Mucosa of stomach (tissue), 1 donor: ENCODE data around the gene RHOBTB3.

Experiments used
- H3K27me3 ChIP-seq: one replicate; pipeline ENCODE4 v1.7.0; 2013; ENCODE audit warnings: mild to moderate bottlenecking, low read length; ENCODE audit not compliant: control insufficient read depth, insufficient read depth
- H3K36me3 ChIP-seq: one replicate; pipeline ENCODE4 v1.7.0; 2013; ENCODE audit warnings: low read length; ENCODE audit not compliant: control insufficient read depth, insufficient read depth
- H3K4me1 ChIP-seq: one replicate; pipeline ENCODE4 v1.7.0; 2013; ENCODE audit warnings: mild to moderate bottlenecking, low read length; ENCODE audit not compliant: control insufficient read depth, insufficient read depth
- H3K4me3 ChIP-seq: one replicate; pipeline ENCODE4 v1.7.0; 2013; ENCODE audit warnings: low read length
- H3K9ac ChIP-seq: one replicate; pipeline ENCODE4 v1.7.0; 2013; ENCODE audit warnings: mild to moderate bottlenecking, low read length, moderate library complexity
- H3K9me3 ChIP-seq: one replicate; pipeline ENCODE4 v1.7.0; 2013; ENCODE audit warnings: mild to moderate bottlenecking, low read length, moderate library complexity; ENCODE audit not compliant: control insufficient read depth
- donor health status: Pancreatic carcinoma.

The RHOBTB3 gene

DNA sequence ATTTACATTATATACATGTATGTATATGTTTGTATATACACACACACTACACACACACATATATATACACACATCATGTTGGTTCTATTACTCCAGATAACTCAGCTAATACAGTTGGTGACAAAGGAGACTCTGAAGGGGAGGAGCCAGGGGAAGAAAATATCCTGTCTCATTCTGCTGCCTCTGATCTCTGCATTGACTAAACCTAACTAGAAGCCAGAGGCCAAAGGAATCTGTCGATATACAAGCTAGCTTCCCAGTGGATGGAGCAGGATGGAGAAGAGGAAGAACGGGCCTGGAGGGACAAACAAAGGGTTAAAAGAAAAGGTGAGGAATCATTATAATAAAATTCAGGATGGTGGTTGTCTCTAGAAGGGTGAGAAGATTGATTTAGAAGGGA, 13.7 kb upstream of the RHOBTB3 start:
- Histone ChIP-seq H3K27me3 (no peaks in the 10 kb centered on the region), H3K4me1 (no peaks in the 10 kb centered on the region), H3K9me3 (no peaks in the 10 kb centered on the region), H3K36me3 (no peaks in the 10 kb centered on the region), H3K9ac (no peak overlapping the region), H3K4me3 (no peak overlapping the region)

DNA sequence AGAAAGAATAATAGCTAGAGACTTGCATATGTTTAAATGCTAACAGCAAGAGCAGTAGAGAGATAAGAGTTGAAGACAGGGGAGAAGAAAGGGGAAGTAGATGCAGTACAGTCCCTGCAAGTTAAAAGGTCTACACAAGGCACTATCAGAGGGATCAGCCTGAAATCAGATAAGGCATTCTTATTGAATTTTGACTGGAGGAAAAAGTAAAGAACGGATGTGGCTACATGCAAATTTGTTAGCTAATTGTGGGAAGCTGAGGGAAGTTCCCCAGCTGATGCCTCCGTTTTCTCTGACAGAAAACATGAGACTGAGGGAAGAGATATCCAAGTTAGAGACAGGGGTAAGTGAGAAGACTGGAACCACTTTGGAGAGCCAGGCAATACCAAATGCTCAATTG, 12.9 kb upstream of the RHOBTB3 start:
- no peak overlapping the region for H3K4me3 ChIP-seq
- H3K9ac ChIP-seq, result no peak overlapping the region
- H3K36me3 ChIP-seq, result no peaks in the 10 kb centered on the region
- H3K27me3 ChIP-seq, result no peaks in the 10 kb centered on the region
- no peaks in the 10 kb centered on the region for H3K4me1 ChIP-seq
- H3K9me3 ChIP-seq, result no peaks in the 10 kb centered on the region

DNA sequence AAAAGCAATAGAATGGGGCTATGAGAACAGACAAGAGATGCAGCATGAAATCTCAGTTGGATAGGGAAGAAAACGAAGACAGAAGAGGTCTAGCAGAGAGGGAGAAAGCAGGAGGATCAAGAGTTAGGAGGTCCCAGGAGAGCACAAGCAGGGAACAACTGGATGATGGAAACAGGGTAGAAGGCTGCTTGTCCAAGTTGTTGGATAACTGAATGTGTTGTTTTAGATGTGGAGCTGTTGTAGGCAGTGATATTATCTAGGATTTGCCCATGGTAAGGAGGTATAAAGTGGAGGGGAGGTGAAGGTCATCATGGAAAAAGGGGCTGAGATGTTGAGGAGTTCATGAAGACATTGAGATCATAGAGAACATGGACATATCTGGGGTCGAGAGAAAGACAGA, 12.4 kb upstream of the RHOBTB3 start:
- Histone ChIP-seq H3K36me3 (no peaks in the 10 kb centered on the region), H3K9ac (no peak overlapping the region), H3K4me1 (no peaks in the 10 kb centered on the region), H3K4me3 (no peak overlapping the region), H3K9me3 (no peaks in the 10 kb centered on the region), H3K27me3 (no peaks in the 10 kb centered on the region)

DNA sequence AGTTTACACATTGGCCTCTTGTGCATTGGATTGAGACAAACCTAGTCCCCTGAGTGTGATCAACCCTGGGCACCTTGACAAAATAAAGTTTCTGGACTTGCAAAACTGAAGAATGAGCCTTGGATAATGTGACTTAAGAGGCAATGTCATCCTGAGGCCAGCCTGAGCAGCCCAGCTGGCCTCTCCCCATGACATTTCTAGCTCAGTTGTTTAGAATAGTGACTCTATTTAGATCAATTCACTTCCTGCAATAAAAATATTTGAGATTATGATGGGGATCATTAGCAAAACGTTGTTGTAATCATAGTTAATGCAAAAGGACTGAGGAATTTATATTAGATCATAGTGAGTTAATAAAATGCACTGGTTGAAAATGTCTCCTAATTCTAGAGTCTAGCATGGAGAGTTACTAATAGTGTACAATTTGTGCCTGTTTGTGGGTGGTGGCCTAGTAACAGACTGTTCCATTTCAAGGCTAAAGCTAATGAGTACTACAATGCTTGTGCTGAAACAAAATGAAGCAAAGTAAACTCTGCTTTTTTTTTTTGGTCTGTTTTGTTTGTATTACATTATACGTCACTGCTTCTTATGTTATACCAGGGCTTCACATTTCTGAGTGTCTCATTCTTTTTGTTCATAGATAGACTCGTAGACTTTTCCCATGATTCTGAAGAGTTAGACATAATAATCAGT, 10.9 kb upstream of the RHOBTB3 start:
- Histone ChIP-seq H3K9ac (no peak overlapping the region), H3K9me3 (no peaks in the 10 kb centered on the region), H3K27me3 (no peaks in the 10 kb centered on the region), H3K4me3 (no peak overlapping the region), H3K4me1 (no peaks in the 10 kb centered on the region), H3K36me3 (no peaks in the 10 kb centered on the region)

DNA sequence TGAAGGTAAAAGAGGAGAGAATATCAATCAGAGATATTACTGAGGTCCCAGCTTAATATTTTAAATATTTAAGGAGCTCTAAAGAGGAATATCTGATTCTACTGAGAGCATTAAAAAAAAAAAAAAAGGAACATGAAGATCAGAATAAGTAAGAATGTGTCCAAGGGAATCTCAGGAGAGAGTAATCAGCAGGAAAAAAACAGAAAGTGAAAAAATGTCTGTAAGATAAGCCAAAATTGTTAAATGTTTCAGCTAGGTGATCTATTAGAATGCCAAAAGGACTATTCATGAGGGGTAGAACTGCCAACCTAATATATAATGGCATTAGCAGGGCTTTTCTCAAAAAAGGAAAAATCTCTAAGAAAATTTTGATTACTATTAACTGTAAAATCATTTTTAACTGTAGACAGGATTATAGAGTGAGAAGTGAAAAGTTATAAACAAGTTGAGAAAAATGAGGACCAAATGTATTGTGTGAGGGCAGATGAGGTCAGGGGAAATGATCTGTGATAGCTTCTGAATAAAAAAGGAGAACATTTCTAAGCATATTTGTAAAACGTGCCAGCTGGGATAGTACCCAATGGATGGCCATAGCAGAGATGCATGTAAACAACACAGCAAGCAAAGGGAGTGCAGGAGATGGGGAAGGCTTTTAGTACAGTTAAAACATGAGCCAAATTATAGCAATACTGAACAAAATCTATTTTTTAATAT, 9.4 kb upstream of the RHOBTB3 start:
- H3K4me1 ChIP-seq, result no peaks in the 10 kb centered on the region
- H3K9ac ChIP-seq, result no peak overlapping the region
- no peaks in the 10 kb centered on the region for H3K36me3 ChIP-seq
- H3K27me3 ChIP-seq, result no peaks in the 10 kb centered on the region
- H3K4me3 ChIP-seq, result no peak overlapping the region
- no peaks in the 10 kb centered on the region for H3K9me3 ChIP-seq

DNA sequence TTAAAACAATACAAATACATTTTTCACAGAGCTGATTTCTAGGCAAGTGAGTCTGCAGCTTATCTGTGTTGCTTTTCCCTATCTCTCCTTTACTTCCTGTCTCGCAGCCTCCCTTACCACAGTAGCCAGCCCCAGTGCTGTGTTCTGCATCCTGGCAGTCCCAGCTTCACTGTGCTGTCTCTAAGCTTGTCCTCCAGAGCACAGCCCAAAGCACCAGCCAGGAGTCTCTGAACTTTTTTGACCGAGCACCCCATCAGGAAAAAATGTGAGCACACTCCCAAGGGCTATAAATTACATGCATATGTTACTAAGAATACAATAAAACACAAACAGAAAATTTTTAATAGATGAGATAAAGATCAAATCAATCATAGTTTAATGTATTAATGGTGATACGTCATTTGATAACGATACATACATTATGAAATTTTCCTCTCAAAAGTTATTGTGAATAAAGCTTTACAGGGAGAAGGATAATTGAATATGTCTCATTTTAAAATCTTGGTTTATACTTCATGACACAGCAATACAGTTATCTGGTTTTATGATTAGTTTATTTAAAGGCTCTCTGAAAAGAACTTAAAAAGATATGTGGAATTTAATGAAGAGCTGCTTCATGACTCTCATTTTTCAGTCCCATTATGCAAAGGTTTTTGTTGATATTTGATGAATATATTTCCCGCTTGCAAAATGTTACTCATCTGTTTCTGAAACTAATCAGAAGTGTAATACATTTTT, 7.3 kb upstream of the RHOBTB3 start:
- Histone ChIP-seq H3K9ac (no peak overlapping the region), H3K4me1 (peaks cover 4% of the 10 kb centered on the region), H3K4me3 (no peak overlapping the region), H3K9me3 (no peaks in the 10 kb centered on the region), H3K27me3 (no peaks in the 10 kb centered on the region), H3K36me3 (no peaks in the 10 kb centered on the region)

DNA sequence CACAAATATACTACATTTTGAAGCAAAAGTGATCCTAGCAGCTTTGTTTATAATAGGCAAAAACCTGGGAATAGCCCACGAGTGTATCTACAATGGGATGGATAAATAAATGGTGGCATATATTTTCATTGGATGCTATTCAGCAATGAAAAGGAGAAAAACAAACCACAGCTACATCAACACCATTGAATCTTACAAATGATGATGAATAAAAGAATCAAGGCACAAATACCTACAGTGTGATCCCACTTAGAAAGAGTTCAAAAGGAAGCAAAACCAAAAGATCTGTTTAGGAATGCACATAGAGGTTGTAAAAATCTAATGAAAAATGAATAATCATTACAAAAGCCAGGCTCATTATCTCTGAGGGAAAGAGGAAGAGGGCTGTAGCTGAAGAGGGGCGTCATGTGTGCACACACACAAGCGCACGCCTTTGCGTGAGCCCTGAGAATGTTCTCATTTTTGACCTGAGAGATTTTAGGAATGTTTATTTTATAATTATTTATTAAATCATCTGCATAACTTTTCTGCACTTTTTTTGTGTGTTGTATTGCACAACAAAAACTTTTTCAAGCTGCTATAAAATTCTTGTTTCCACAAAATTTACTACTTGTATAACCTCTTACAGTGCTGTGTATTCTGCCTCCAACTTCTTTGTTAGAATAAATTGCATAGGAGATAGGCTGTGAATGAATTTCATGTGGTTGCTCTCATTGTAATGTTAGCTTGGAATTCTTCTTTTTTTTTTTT, 5.9 kb upstream of the RHOBTB3 start:
- peaks cover 4% of the 10 kb centered on the region for H3K4me1 ChIP-seq
- no peaks in the 10 kb centered on the region for H3K36me3 ChIP-seq
- no peaks in the 10 kb centered on the region for H3K9me3 ChIP-seq
- H3K4me3 ChIP-seq, result no peak overlapping the region
- H3K27me3 ChIP-seq, result no peaks in the 10 kb centered on the region
- no peak overlapping the region for H3K9ac ChIP-seq

DNA sequence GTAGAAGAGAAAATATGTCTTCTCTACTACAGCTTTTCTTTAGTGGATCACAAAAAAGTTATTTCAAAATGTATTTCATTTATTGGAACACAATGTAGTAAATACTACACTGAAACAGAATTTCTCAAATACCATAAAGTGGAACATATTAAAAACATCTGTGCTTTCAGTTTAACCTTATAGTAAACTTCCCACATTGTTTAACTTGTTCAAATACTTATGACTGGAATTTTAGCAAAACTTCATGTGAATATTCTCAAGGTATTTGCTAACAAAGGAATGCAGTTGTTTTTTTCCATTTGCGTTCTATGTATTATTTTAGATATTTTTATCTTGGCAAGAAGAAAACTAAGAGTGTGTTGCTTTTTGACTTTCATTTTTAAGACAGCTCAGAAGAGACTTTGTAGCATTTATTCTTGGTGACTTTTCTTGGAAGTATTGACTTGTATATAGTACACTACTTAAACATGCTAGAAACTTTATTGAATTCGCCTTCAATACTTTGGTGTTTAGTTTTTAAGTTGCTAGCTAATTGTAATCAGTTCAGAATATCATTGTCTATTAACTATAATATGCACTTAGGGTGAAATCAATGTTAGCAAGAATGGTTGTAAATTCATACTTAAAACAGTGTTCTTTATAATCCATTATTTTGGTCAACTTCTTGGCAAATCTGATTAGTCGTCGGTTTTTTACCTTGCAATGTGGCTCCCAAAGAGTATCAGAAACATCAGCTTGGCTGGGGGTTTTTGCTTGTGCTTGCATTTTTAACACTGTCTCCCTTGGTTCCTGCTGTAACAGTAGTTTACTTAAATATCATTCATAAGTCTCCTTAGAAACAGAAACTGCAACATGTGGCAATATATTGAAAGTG, 5.0 kb upstream of the RHOBTB3 start:
- no peak overlapping the region for H3K4me3 ChIP-seq
- no peaks in the 10 kb centered on the region for H3K36me3 ChIP-seq
- no peaks in the 10 kb centered on the region for H3K27me3 ChIP-seq
- H3K9me3 ChIP-seq, result no peaks in the 10 kb centered on the region
- H3K4me1 ChIP-seq, result peaks cover 4% of the 10 kb centered on the region
- H3K9ac ChIP-seq, result no peak overlapping the region

DNA sequence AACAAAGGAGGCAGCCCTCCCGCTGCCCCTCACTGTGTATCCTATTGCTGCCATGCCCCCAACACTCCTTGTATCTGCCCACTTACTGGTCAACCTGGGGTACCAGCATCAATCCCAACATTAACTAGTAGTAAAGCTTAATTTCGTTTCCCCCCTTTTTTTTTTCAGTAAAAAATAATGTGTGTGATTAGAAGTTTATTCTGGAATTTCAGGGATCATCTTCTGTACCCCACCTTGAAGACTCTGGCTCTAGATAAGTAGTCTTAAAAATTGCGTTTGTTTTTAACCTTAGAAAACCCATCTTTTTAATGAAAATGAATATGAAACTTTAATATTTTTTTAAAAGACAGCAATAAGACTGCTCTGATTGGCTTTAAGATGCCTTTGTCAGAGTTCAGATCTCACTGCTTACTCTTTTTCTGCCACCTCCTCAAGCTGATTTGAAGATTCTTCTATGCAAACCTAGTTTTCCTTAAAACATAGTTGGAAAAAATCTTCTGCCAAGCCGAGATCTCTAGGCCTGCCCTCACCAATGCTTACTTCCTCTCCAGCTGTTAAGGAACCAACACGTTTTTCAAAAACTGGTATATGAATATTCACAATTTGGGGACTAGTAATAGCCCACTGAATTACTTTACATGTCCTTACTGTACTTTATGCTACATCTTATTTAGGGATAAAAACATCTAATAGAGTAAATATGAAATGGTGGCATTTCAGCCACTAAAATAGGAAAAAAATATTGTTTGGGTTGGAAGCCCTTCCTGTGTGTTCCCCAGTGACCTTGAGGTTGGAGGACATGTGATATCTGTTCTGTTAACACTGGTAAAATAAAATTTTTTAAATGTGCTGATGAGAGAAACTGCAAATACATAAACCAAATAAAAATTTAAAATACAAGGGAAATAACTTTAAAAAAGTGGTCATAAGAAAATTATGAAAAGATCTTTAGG, 4.0 kb upstream of the RHOBTB3 start:
- H3K4me3 ChIP-seq, result no peak overlapping the region
- peaks cover 6% of the 10 kb centered on the region for H3K27me3 ChIP-seq
- H3K4me1 ChIP-seq, result peaks cover 4% of the 10 kb centered on the region
- no peaks in the 10 kb centered on the region for H3K36me3 ChIP-seq
- H3K9ac ChIP-seq, result no peak overlapping the region
- H3K9me3 ChIP-seq, result no peaks in the 10 kb centered on the region

DNA sequence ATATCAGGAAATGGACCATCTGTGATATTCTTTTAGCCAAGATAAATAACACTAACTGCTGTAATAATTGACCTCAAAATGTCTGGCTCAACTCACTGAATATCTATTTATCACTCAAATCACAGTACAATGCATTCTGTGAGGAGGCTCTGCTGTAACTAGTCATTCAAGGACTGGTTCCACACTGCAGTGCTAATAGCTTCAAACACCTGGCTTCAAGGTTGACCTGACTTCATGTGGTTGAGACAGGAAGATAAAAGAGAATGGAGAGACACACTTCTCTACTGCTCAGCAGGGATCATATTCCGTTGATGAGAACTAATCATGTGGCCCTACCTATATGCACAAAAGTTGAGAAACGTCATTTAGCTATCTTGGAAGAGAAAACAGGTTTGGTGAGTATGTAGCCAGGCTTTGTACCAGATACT, 3.4 kb upstream of the RHOBTB3 start:
- no peaks in the 10 kb centered on the region for H3K36me3 ChIP-seq
- H3K4me3 ChIP-seq, result no peak overlapping the region
- peaks cover 9% of the 10 kb centered on the region for H3K27me3 ChIP-seq
- H3K4me1 ChIP-seq, result peaks cover 4% of the 10 kb centered on the region
- H3K9me3 ChIP-seq, result no peaks in the 10 kb centered on the region
- no peak overlapping the region for H3K9ac ChIP-seq
